Hepatic stellate cell (primary cell): Measurements from ENCODE around the gene ARL13B.
A peak's percentile ranks its signal among the peaks of the same experiment; 100 is the strongest.
"Not testable (repeated sequence)": the region's sequence is repeated elsewhere in the genome, so short reads cannot be mapped to it uniquely, and the experiment has no call there.

Experiments used
- DNase-seq: peaks from one replicate; pipeline ENCODE4 v3.0.0; 2011; ENCODE audit warnings: low spot score

Gene ARL13B

GRCh38 chr3:94001191-94001590, 21.2 kb downstream of the ARL13B start:
- no peak for DNase-seq

DNA sequence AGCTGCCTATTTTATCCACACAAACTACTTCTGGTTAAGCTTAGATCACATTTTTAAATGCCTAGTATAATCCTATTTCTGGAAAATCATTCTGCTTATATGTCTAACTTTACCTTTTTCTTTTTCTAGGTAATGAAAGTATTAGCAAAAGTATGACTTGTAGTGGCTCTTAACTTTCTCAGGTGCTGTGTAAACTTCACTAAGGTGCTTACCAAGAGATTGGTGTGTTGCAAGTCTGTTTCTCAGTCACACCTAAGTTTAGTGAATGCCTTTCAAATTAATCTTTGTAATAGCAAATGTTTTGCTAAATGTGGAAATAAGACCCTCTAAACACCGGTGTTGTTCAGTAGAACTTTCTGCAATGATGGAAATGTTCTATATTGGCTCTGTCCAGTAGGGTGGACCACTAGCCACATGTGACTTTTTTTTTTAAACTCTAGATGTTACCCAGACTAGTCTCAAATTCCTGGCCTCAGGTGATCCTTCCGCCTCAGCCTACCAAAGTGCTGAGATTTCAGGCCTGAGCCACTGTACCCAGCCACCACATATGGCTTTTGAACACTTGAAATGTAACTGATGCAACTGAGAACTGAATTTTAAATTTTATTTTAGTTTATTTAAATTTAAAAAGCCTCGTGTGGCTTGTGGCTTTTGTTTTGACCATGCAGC, 22.0 kb downstream of the ARL13B start:
- no peak for DNase-seq

DNA sequence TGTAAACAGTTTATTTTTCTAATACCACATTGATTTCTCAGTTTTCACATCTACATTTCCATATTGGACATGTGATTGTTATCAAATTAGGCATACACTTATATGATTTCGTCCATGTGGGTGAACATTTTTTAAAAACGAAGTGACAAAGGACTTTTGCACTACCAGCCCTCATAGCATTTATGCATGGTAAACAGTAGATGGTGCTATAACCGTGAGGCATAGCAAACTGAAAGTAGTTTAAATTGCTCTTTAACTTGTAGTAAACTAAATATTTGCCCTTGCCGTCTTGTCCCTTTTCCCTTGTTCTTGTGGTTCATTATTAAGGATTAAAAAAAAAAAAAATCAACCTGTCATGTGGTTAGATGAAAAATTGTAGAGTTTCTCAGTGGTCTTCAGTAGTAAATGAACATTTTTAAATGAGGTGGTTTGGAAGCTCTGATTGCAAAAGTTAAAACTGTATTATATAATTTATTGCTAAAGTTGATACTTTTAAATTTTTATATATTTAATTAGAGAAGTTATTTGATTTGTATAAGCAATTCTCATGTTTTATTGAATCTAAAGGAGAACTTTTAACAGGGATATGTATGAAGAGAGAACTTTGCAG, 24.5 kb downstream of the ARL13B start:
- DNase-seq, result peak; percentile 19

DNA sequence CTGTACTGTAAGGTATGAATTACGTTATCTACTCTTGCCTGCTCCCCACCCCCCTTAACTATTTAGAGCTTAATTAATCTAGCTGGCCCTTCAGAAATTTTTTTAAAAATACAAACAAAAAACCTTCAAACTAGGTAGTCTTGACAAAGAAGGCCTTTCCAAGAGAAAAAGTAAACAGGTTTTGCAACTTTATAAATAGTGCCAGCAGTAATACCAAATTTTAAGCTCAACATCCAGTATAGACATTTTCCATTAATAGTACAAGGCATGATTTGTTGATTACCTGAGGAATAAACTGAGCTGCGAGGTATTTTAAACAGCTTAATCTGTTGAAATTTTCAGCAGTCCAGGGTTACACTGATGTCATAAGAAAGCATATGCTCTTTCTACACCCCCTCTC, 28.3 kb downstream of the ARL13B start:
- no peak for DNase-seq

- DNase-seq, result no peak
Measured at GRCh38 chr3:94009608-94010007, 29.7 kb downstream of the ARL13B start.

- DNase-seq, result no peak
Measured at GRCh38 chr3:94011233-94011711, 31.3 kb downstream of the ARL13B start.

- DNase-seq, result no peak
Measured at GRCh38 chr3:94012185-94012584, 32.2 kb downstream of the ARL13B start.

- no peak for DNase-seq
Measured at GRCh38 chr3:94015025-94015424, 35.1 kb downstream of the ARL13B start.

DNA sequence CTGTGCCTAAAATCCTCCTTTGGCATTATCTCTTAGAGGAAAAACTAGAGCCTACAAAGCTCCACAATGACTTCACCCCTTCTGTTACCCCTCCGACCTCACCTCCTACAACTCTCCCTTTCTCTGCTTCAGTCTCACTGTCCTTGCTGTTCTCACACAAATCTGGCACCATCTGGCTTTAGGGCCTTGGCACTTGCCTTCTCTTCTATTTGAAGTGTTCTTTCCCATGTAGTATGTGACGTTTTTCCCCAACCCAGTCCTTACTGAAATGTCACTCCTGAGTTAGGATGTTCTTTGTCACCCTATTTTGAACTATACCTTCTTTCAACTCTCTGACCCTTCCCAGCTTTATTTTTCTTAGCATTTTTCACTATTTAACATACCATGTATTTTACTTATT, 39.7 kb downstream of the ARL13B start:
- no peak for DNase-seq

GRCh38 chr3:94020293-94020692, 40.3 kb downstream of the ARL13B start:
- no peak for DNase-seq

DNA sequence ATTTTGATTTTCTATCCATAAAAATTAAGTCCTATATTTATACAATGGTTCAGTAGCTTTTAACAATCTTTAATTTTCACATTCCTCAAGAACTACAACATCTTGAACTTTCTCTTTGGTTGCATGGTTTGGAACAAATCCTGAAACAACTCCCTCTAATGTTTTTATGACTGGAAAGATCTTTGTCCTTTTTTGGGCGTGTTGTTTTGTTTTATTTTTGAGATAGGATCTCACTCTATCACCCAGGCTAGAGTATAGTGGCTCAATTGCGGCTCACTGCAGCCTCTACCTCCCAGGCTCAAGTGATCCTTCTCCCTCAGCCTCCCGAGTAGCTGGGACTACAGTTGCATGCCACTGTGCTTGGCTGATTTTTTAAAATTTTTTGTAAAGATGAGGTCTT, 44.4 kb downstream of the ARL13B start:
- DNase-seq, result peak; percentile 4

DNA sequence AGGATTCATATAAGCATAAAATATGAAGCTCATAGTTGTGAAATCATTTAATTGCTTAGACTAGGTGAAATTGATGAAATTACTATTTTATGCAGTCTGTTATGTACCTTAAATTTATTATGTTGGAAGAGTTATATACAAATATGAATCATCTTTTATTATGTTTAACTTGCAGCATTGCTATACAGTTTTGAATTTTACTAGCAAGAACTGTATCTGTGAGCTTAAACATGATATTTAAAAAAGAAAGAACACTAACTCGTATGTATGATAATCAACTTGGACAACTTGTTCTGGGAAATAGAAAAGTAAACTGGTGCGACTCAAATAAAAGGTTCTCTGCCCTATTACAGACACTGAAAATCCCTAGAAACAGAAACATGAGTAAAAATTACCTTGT, 46.7 kb downstream of the ARL13B start:
- DNase-seq, result no peak

DNA sequence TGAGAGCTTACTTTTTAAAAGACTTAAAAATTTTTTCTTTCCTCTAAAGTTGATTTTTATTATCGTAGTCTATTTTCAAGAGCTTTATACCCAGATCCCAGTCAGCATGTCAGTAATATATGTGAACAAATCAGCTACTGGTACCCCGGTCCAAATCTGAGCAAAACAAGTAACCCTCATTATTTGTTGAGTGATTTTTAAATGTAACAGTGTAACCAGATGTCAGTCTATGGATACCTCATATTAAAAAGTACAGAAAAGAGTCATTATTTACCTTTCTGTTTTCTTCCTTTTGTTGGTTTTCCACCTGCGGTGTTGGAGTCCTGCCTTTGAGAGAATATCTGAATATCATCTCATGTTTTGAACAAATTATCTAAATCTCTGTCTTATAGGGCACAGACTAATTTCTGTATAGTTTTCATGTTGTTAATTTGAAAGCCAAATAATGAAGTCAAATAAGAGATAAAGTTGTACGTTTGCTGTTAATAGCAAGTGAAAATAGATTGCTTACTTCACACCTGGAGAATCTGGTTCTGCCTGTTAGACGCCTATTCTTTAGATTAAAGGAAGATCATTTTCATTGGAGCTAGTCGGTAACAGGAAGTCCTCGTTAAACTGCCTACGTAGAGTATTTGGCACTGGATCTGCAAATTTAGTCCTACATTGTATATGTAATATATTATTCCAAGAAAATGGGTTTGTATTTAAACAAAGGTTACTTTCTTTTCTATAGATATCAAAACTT, 48.3 kb downstream of the ARL13B start, which contains the start of gene STX19:
STX19 (minus strand) TSS at position 505 of the 745 bp plus-strand sequence. CDS start 13,328 bp downstream, outside the sequence.
- no peak for DNase-seq

GRCh38 chr3:94036909-94037507, 57.1 kb downstream of the ARL13B start:
- DNase-seq, result peak; percentile 40

GRCh38 chr3:94043285-94043684, 63.3 kb downstream of the ARL13B start:
- DNase-seq, result no peak

- not testable (repeated sequence) for DNase-seq
Measured at GRCh38 chr3:94044100-94044936, 64.4 kb downstream of the ARL13B start.

GRCh38 chr3:94046533-94046932, 66.6 kb downstream of the ARL13B start:
- DNase-seq, result no peak

GRCh38 chr3:94049267-94049666, 69.3 kb downstream of the ARL13B start:
- no peak for DNase-seq

DNA sequence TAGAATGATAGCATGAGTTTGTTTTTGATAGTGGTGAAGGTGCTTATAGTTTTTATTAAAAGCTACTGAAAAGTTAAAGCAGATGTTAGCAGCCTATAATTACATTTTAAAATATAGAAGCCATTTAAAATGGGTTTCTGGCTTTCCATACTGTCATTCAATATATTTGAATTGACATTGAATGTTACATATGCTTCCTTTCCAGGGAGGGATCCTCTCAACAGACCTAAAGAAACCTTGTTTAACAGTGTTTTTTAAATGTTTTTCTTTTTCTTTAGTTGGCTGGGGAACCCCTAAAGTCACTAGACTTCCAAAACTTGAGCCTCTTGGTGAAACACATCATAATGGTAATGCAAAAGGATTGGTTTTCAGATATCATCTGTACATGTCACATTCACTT, 70.6 kb downstream of the ARL13B start:
- no peak for DNase-seq

- no peak for DNase-seq
Measured at GRCh38 chr3:94061297-94061696, 81.3 kb downstream of the ARL13B start.

DNA sequence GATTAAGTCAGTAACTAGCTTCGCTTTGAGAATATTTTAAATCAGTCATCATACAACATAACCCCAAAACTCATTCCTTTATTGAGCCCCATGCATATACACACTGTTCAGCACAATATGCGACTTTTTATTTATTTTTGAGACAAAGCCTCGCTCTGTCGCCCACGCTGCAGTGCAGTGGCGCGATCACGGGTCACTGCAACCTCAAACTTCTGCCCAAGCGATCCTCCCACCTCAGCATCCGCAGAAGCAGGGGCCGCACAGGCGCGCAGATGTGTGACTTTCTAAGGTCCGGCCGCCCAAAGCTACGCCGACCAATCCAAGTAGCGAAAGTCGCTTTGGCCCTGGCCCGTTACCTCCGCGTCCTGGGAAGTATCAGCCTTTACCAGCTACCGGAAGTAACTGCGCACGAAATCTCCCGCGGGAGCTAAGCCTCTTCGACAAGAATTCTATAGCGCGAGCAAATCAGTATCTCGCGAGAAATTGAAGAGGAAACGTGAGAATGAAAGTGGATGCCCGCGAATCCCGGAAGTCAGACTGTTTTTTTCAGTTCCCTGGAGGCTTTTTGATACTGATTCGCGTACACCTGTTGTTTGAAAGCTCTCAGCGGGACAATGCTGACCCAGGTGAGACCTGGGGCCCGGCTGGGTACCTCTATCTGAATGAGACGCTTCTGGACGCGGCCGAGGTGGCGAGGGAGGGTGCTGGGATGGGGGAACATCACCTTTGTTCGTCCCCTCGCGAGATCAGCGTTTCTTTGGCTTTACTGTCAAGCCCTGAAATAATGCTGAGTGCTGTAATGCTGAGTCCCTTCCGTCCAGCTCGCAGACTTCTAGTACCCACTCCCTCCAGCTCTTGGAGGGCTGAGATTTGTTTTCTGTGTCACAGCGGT, 82.8 kb downstream of the ARL13B start, which contains the start of the genes DHFR2 and NSUN3:
DHFR2 (minus strand) TSS at position 404 of the 892 bp plus-strand sequence. CDS start 1,405 bp downstream, outside the sequence.
NSUN3 (plus strand) TSS at position 549 of the 892 bp plus-strand sequence; CDS start at position 615, 66 bp downstream.
- peak; percentile 77 for DNase-seq
